Osteocyte (in vitro differentiated cells): ENCODE data around the gene AIG1. TPM values are rescaled to one million over a fixed set of nuclear protein-coding genes. Genes with fewer than 3 reads are reported as not detected.

Experiments used
- DNase-seq: peaks from one replicate; pipeline ENCODE4 v3.0.0; 2021; ENCODE audit warnings: mixed read lengths; ENCODE audit not compliant: unreplicated experiment; ENCODE audit errors: extremely low spot score
- H3K27ac Mint-ChIP-seq: one replicate; pipeline ENCODE4 v1.8.0; 2021; ENCODE audit warnings: mild to moderate bottlenecking, mixed read lengths; ENCODE audit not compliant: unreplicated experiment
- H3K27me3 Mint-ChIP-seq: one replicate; pipeline ENCODE4 v1.8.0; 2021; ENCODE audit warnings: mixed read lengths; ENCODE audit not compliant: unreplicated experiment
- H3K36me3 Mint-ChIP-seq: one replicate; pipeline ENCODE4 v1.8.0; 2021; ENCODE audit warnings: mixed read lengths; ENCODE audit not compliant: unreplicated experiment
- H3K4me1 Mint-ChIP-seq: one replicate; pipeline ENCODE4 v1.8.0; 2021; ENCODE audit warnings: mixed read lengths; ENCODE audit not compliant: unreplicated experiment
- H3K4me3 Mint-ChIP-seq: one replicate; pipeline ENCODE4 v1.8.0; 2021; ENCODE audit warnings: mild to moderate bottlenecking, moderate library complexity, mixed read lengths; ENCODE audit not compliant: unreplicated experiment
- H3K9me3 Mint-ChIP-seq: one replicate; pipeline ENCODE4 v1.8.0; 2021; ENCODE audit warnings: mixed read lengths; ENCODE audit not compliant: unreplicated experiment
- CTCF ChIP-seq: fragments of 200-600 bp; sonication (generic); IDR thresholded peaks from 2 replicates; pipeline ENCODE4 v1.5.0; 2021; ENCODE audit warnings: antibody characterized with exemption, mild to moderate bottlenecking, moderate library complexity
- total RNA-seq: library from RNA; stranded (reverse); gene quantifications from 2 replicates; pipeline ENCODE4 v1.2.1, GENCODE V29; 2021

Gene AIG1
- total RNA-seq, 1 donor from 2014 or later: 40.5 TPM

- H3K27ac Mint-ChIP-seq: no peak overlapping the region
- TF ChIP-seq CTCF: no peak
Measured at GRCh38 chr6:143199291-143199690, 138.6 kb downstream of the AIG1 start.

GRCh38 chr6:143200167-143200770 lies 139.6 kb downstream of the AIG1 start:
- Mint-ChIP-seq H3K27me3 (no peaks in the 10 kb centered on the region), H3K9me3 (peaks cover 10% of the 10 kb centered on the region), H3K27ac (no peak overlapping the region), H3K4me1 (peaks cover 10% of the 10 kb centered on the region), H3K4me3 (no peak overlapping the region), H3K36me3 (peaks cover 20% of the 10 kb centered on the region)
- DNase-seq: no peak
- no peak for TF ChIP-seq CTCF

More at GRCh38 chr6:143199291-143199690, 138.6 kb downstream of the AIG1 start:
- H3K36me3 Mint-ChIP-seq: peaks cover 17% of the 10 kb centered on the region
- H3K4me3 Mint-ChIP-seq: no peak overlapping the region
- no peak for DNase-seq
- no peaks in the 10 kb centered on the region for H3K27me3 Mint-ChIP-seq
- H3K4me1 Mint-ChIP-seq: peaks cover 10% of the 10 kb centered on the region
- peaks cover 10% of the 10 kb centered on the region for H3K9me3 Mint-ChIP-seq

GRCh38 chr6:143204045-143204444 lies 143.4 kb downstream of the AIG1 start:
- H3K4me1 Mint-ChIP-seq: no peaks in the 10 kb centered on the region
- H3K36me3 Mint-ChIP-seq: peaks cover 20% of the 10 kb centered on the region
- H3K27me3 Mint-ChIP-seq: no peaks in the 10 kb centered on the region

GRCh38 chr6:143205131-143205535 lies 144.4 kb downstream of the AIG1 start:
- no peak for TF ChIP-seq CTCF
- no peak for DNase-seq
- Mint-ChIP-seq H3K9me3 (peaks cover 10% of the 10 kb centered on the region), H3K36me3 (peaks cover 20% of the 10 kb centered on the region), H3K4me3 (no peak overlapping the region), H3K4me1 (no peaks in the 10 kb centered on the region), H3K27ac (no peak overlapping the region), H3K27me3 (no peaks in the 10 kb centered on the region)

More at GRCh38 chr6:143204045-143204444, 143.4 kb downstream of the AIG1 start:
- no peak for DNase-seq
- TF ChIP-seq CTCF: no peak
- no peak overlapping the region for H3K4me3 Mint-ChIP-seq
- H3K27ac Mint-ChIP-seq: no peak overlapping the region
- peaks cover 10% of the 10 kb centered on the region for H3K9me3 Mint-ChIP-seq

GRCh38 chr6:143205585-143205984 lies 144.9 kb downstream of the AIG1 start:
- no peak for DNase-seq
- TF ChIP-seq CTCF: no peak
- Mint-ChIP-seq H3K4me3 (no peak overlapping the region), H3K27ac (no peak overlapping the region), H3K27me3 (no peaks in the 10 kb centered on the region), H3K9me3 (peaks cover 10% of the 10 kb centered on the region), H3K4me1 (no peaks in the 10 kb centered on the region), H3K36me3 (peaks cover 19% of the 10 kb centered on the region)
